Sigmoid colon (tissue), 4 donors: ENCODE data around the gene LMOD1.

Experiments
- EP300 ChIP-seq, 4 donors: sonication (generic); formaldehyde crosslinking; IDR thresholded peaks; one replicate each; pipeline ENCODE4 v1.6.1; 2017; ENCODE audit warnings: antibody characterized with exemption in 4 of 4
- POLR2A ChIP-seq, 2 donors: fragments of 450-650 bp; IDR thresholded peaks; one replicate each; pipeline ENCODE4 v1.6.1; 2016; ENCODE audit warnings: antibody characterized with exemption in 2 of 2, mild to moderate bottlenecking in 2 of 2, moderate library complexity in 2 of 2
- POLR2AphosphoS5 ChIP-seq, 4 donors: sonication (generic); formaldehyde crosslinking; IDR thresholded peaks; one replicate each; pipeline ENCODE4 v1.6.1; 2017; ENCODE audit warnings: antibody characterized with exemption in 4 of 4
- TF ChIP-seq, protein P1 (sequence below), 4 experiments: fragments of 450-650 bp in 3 of 4; fragments of 200-600 bp in 1 of 4; IDR thresholded peaks; one replicate each; pipeline ENCODE4 v1.5.1; 2016 to 2019; ENCODE audit warnings: antibody characterized with exemption in 4 of 4, mild to moderate bottlenecking in 3 of 4, moderate library complexity in 2 of 4

DNA sequence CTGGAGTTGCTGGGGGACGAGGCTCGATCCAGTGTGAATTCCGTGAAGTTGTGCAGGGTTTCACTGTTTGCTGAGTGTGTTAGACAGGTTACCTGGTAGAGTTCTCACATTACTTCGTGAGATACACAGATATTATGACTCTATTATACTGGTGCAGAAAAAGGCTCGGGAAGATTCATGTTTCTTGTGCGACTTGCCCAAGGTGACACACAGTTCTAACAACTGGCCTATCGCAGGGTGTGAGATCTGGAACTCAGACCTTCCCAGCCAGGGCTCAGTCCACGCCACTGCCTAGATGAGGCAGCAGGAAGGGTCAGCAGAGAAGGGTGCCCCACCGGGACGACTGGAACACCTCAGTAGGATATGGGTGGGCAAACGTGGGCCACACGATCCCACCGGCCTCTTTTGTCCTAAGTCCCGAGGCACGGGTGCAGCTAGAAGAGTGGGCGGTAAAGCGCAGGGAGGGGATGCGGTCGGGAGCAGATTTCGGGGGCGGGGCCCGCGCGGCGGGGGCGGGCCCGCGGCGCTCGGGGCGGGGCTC is 35.8 kb upstream of the LMOD1 start:
- TF ChIP-seq, protein P1, sequence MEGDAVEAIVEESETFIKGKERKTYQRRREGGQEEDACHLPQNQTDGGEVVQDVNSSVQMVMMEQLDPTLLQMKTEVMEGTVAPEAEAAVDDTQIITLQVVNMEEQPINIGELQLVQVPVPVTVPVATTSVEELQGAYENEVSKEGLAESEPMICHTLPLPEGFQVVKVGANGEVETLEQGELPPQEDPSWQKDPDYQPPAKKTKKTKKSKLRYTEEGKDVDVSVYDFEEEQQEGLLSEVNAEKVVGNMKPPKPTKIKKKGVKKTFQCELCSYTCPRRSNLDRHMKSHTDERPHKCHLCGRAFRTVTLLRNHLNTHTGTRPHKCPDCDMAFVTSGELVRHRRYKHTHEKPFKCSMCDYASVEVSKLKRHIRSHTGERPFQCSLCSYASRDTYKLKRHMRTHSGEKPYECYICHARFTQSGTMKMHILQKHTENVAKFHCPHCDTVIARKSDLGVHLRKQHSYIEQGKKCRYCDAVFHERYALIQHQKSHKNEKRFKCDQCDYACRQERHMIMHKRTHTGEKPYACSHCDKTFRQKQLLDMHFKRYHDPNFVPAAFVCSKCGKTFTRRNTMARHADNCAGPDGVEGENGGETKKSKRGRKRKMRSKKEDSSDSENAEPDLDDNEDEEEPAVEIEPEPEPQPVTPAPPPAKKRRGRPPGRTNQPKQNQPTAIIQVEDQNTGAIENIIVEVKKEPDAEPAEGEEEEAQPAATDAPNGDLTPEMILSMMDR (IDR thresholded peaks at IDR 0.05) = no peak
- TF ChIP-seq POLR2AphosphoS5 (IDR thresholded peaks at IDR 0.05) (no peak), POLR2A (IDR thresholded peaks at IDR 0.05) (no peak), EP300 (IDR thresholded peaks at IDR 0.05) (no peak)
